Measurements from ENCODE around the gene PRR14.
A peak's percentile ranks its signal among the peaks of the same experiment; 100 is the strongest.

PRR14 gene

GRCh38 chr16:30650369-30651123 is at the start of gene PRR14 (continued):
- TF ChIP-seq RBAK (tag by site-specific recombination; IDR thresholded peaks at IDR 0.05) (no peak), ZBTB21 (tag by site-specific recombination; IDR thresholded peaks at IDR 0.05) (peak; percentile 75), SP3 (tag by site-specific recombination; IDR thresholded peaks at IDR 0.05) (peak; percentile 100), ZNF324 (tag by site-specific recombination; IDR thresholded peaks at IDR 0.05) (peak; percentile 80; the same call in 1 of the 2 replicates), HOXD13 (CRISPR knock-in tag; IDR thresholded peaks at IDR 0.05; ENCODE audit: borderline replicate concordance) (peak; percentile 100), ZNF654 (tag by site-specific recombination; IDR thresholded peaks at IDR 0.05; ENCODE audit: low read depth) (no peak), MZF1 (tag by site-specific recombination; IDR thresholded peaks at IDR 0.05; ENCODE audit: borderline replicate concordance) (peak; percentile 55; the same call in 1 of the 2 replicates), ZNF677 (tag by site-specific recombination; IDR thresholded peaks at IDR 0.05) (no peak), ZFP3 (tag by site-specific recombination; IDR thresholded peaks at IDR 0.05; ENCODE audit: low read depth) (no peak), GLI2 (tag by site-specific recombination; IDR thresholded peaks at IDR 0.05; ENCODE audit: borderline replicate concordance, low read depth) (no peak), ZNF701 (tag by site-specific recombination; IDR thresholded peaks at IDR 0.05) (no peak), ZNF610 (tag by site-specific recombination; IDR thresholded peaks at IDR 0.05; ENCODE audit: borderline replicate concordance) (peak; percentile 63; the same call in 1 of the 2 replicates), GLIS1 (tag by site-specific recombination; IDR thresholded peaks at IDR 0.05) (peak; percentile 95), ZSCAN23 (tag by site-specific recombination; IDR thresholded peaks at IDR 0.05) (no peak), ZNF626 (tag by site-specific recombination; IDR thresholded peaks at IDR 0.05) (no peak), ZNF221 (tag by site-specific recombination; IDR thresholded peaks at IDR 0.05; ENCODE audit: borderline replicate concordance) (no peak), KLF7 (tag by site-specific recombination; IDR thresholded peaks at IDR 0.05; ENCODE audit: borderline replicate concordance) (peak; percentile 90), PRDM1 (tag by site-specific recombination; IDR thresholded peaks at IDR 0.05) (no peak), ZNF473 (tag by site-specific recombination; IDR thresholded peaks at IDR 0.05) (no peak), ZNF792 (tag by site-specific recombination; IDR thresholded peaks at IDR 0.05) (no peak), ZNF112 (tag by site-specific recombination; IDR thresholded peaks at IDR 0.05) (no peak), SCRT2 (tag by site-specific recombination; IDR thresholded peaks at IDR 0.05) (peak; percentile 50; the same call in 1 of the 2 replicates), KLF1 (tag by site-specific recombination; IDR thresholded peaks at IDR 0.05) (peak; percentile 83), ZNF785 (tag by site-specific recombination; IDR thresholded peaks at IDR 0.05) (no peak), ZSCAN30 (tag by site-specific recombination; IDR thresholded peaks at IDR 0.05) (no peak), ZNF184 (tag by site-specific recombination; IDR thresholded peaks at IDR 0.05) (no peak), SP7 (tag by site-specific recombination; IDR thresholded peaks at IDR 0.05) (peak; percentile 80), ZNF398 (tag by site-specific recombination; IDR thresholded peaks at IDR 0.05) (peak; percentile 98), ZNF555 (tag by site-specific recombination; conservative IDR thresholded peaks at IDR 0.05) (no peak), ZNF658 (tag by site-specific recombination; IDR thresholded peaks at IDR 0.05) (no peak), ZNF292 (tag by site-specific recombination; IDR thresholded peaks at IDR 0.05; ENCODE audit: borderline replicate concordance, low read depth) (no peak), ZNF747 (tag by site-specific recombination; IDR thresholded peaks at IDR 0.05) (no peak)
- TF ChIP-seq, protein P1, sequence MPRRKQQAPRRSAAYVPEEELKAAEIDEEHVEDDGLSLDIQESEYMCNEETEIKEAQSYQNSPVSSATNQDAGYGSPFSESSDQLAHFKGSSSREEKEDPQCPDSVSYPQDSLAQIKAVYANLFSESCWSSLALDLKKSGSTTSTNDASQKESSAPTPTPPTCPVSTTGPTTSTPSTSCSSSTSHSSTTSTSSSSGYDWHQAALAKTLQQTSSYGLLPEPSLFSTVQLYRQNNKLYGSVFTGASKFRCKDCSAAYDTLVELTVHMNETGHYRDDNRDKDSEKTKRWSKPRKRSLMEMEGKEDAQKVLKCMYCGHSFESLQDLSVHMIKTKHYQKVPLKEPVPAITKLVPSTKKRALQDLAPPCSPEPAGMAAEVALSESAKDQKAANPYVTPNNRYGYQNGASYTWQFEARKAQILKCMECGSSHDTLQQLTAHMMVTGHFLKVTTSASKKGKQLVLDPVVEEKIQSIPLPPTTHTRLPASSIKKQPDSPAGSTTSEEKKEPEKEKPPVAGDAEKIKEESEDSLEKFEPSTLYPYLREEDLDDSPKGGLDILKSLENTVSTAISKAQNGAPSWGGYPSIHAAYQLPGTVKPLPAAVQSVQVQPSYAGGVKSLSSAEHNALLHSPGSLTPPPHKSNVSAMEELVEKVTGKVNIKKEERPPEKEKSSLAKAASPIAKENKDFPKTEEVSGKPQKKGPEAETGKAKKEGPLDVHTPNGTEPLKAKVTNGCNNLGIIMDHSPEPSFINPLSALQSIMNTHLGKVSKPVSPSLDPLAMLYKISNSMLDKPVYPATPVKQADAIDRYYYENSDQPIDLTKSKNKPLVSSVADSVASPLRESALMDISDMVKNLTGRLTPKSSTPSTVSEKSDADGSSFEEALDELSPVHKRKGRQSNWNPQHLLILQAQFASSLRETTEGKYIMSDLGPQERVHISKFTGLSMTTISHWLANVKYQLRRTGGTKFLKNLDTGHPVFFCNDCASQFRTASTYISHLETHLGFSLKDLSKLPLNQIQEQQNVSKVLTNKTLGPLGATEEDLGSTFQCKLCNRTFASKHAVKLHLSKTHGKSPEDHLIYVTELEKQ (tag by site-specific recombination; IDR thresholded peaks at IDR 0.05; ENCODE audit: borderline replicate concordance), result no peak; the same call in 1 of the 2 replicates
- TF ChIP-seq, protein P2, sequence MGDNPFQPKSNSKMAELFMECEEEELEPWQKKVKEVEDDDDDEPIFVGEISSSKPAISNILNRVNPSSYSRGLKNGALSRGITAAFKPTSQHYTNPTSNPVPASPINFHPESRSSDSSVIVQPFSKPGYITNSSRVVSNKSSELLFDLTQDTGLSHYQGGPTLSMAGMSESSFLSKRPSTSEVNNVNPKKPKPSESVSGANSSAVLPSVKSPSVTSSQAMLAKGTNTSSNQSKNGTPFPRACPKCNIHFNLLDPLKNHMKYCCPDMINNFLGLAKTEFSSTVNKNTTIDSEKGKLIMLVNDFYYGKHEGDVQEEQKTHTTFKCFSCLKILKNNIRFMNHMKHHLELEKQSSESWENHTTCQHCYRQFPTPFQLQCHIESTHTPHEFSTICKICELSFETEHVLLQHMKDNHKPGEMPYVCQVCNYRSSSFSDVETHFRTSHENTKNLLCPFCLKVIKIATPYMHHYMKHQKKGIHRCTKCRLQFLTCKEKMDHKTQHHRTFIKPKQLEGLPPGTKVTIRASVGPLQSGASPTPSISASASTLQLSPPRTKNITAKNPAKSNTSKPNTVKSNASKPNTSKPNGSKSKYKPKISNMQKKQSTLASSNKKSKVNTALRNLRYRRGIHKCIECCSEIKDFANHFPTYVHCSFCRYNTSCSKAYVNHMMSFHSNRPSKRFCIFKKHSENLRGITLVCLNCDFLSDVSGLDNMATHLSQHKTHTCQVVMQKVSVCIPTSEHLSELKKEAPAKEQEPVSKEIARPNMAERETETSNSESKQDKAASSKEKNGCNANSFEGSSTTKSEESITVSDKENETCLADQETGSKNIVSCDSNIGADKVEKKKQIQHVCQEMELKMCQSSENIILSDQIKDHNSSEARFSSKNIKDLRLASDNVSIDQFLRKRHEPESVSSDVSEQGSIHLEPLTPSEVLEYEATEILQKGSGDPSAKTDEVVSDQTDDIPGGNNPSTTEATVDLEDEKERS (tag by site-specific recombination; IDR thresholded peaks at IDR 0.05), result no peak
